ENCODE data around the gene TDRKH.

- no peak for TF ChIP-seq CTCF (IDR thresholded peaks at IDR 0.05; ENCODE audit: low read depth, low read length)
- no peak for TF ChIP-seq POLR2A (IDR thresholded peaks at IDR 0.05; ENCODE audit: extremely low read depth, insufficient read length)
- TF ChIP-seq MAX (IDR thresholded peaks at IDR 0.05; ENCODE audit: low read depth, low read length), result no peak
- TF ChIP-seq MYC (IDR thresholded peaks at IDR 0.05; ENCODE audit: low read depth, low read length), result no peak
Observed at GRCh38 chr1:151819227-151819835, 29.0 kb upstream of the TDRKH start.
